Ramos (cell line): ENCODE results near the gene KIAA0930.

Experiments used
- in situ Hi-C: fragments of 300-500 bp; cut with MboI; formaldehyde crosslinking; loops from one replicate; pipeline ENCODE4 v1.14.3; 2022; ENCODE audit warnings: low sequenced_read_pairs; ENCODE audit not compliant: unreplicated experiment

Gene KIAA0930

DNA sequence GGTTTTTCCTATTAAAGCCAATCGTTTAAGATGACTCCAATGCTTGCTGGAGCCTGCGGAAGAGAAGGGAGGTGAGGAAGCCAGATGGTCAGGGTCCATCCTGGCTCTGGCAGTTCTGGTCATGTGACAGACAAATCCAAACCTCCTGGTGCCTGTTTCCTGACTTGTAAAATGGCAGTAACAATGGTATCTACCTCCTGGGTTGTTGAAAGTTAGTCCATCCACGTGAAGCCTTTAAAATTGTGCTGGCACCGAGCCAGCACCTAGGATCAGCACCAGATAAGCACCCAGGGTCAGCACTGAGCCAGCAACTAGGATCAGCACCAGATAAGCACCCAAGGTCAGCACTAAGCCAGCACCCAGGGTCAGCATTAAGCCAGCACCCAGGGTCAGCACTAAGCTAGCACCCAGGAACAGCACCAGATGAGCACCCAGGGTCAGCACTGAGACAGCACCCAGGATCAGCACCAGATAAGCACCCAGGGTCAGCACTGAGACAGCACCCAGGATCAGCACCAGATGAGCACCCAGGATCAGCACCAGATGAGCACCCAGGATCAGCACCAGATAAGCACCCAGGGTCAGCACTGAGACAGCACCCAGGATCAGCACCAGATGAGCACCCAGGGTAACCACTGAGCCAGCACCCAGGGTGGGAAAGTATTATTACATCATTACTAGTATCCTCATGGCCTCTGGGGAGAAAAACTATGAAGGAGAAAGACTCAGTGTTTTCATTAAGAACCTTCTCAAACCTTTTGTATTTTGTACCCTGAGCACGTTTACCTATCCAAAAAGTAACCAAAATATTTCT lies 17.2 kb downstream of the KIAA0930 start:
- in situ Hi-C loops: no loop called here

DNA sequence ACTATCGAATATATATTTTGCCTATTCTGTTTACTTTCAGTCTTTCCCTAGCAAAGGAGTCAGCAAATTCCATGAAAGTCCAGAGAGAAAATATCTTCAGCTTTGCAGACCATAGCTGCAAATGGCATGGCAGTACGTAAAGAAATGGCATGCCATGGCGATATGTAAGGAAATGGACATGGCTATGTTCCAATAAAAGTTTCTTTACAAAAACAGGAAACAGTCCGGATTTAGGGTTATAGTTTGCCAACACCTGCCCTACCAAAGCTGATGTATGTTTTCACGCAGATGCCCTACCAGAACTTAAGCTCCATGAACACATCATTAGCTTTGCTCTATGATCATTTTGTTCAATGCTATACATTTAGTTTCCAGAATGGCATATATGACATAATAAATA lies 19.5 kb downstream of the KIAA0930 start:
- in situ Hi-C loops: no loop called here

DNA sequence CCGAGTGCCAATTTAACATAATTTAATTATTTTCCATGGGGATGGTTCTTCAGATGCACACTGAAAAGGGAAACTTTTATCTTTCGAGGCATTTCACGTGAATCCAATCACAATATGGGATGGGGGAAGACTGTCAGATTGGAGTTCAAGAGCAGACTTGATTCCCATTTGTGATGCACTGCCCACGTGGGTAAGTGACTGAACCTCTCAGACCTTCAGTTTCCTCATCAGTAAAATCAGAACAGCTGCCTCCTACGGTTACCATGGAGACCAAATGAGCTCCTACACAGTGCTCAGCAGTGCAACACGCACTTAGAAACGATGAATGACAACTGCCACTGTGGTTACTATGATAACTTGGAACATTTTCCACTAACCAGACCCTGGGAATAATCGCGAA lies 21.7 kb downstream of the KIAA0930 start:
- in situ Hi-C loops: no loop called here

DNA sequence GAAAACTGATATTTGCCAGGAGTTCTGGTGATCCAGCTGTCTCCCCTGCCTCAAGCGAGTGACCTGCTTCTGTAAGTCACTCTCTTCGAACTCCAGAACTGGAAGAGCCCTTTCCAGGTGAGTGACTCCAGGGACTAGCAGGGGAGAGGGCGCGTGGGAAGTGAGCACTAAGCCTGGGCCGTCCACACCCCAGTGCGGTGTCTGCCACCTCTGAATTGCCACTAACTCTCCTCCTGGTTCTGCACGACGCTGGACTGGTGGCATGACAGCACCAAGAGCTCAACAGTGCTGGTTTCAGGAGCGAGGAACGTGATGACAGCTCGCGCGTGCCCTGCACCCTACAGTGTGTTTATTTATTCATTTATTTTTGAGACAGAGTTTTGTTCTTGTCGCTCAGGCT lies 22.9 kb downstream of the KIAA0930 start:
- in situ Hi-C loops: no loop called here

DNA sequence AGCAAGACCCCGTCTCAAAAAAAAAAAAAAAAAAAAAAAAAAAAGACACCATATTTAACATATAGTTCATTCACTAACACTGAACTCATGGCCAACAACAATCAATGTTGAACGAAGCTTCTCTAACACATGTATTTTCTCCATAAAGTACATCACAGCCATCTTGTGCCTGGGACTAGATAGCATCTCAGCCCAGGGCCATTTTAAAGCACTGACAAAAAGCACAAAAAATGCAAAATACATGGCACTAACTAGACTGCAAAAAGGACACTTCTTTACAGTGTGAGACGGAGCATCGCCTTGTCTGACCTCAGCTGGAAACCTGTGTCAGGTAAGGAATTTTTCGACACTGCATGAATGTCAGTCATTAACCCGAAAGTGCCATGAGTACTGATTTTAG lies 23.3 kb downstream of the KIAA0930 start:
- in situ Hi-C loops: no loop called here

DNA sequence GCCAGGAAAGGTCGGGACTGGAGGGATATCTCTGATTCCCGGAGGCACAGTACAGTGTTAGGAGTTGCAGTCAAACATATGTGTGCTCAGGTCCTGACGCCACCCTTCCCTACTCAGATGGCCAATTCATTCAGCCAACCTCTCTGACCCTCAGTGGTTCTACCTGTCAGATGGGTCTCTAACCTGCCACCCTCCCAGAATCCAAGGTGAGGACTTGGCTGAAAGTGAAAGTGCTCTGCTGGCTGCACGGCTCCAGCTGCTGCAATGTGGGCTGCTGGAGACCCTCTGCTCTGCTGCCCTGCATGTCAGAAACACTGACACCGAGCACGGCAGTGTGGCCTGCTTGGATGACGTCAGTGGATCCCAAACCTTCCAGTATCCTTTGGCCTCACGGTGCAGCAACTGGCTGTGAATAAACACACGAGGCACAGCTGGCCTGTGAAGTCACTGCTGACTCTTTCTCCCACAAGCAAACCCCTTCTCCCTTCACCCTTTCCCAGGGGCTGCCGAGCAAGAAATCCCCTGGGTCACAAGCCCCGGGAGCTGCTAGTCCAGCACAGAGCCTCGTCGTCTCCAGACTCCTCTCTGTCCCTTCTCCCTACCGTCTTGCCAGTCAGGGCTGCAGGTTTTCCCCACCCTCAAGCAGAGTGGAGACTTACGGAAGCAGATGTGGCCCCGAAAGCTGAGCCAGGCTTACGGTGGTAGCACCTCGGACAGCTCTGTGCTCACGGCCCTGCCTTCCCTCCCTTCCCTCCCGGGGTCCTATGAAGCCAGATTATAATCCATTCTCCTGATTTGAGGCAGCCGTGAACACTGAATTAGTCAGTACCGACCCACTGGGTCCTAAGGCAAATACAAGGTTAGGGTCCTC lies 24.3 kb downstream of the KIAA0930 start:
- in situ Hi-C loops: no loop called here

DNA sequence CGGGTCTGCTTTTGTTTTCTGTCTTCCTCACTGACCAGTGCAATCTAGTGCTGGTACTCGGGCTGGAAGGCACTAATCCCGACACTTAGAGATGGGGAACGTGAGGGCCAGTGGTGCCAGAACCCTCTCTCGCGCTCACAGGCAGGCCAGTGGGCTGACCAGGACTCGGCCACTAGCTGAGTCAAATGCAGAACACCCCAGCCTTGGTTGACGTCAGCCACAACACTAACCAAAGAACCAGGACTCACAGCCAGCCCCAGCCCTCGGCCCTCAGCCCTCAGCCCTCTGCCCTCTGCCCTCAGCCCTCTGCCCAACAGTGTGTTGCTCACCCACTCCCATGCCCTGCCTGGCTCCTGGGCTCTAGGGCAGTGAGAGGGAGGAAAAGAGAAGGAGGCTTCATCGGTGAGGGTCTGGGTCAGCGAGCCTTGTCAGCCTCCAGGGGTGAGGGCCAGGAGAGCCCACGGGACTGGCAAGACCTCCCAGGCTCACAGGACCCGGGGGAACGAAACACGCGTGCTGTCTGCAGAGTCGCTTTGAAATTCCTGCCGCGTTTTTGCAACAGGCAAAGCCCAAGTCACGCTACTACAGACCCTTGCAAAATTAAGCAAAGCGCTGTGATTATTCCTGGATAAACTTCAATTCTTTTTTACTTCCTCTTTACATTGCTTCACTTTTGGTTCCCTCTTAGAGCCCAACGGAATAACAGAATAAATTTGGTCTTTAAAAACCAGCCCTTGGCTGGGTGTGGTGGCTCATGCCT lies 27.5 kb downstream of the KIAA0930 start:
- in situ Hi-C loops: no loop called here

DNA sequence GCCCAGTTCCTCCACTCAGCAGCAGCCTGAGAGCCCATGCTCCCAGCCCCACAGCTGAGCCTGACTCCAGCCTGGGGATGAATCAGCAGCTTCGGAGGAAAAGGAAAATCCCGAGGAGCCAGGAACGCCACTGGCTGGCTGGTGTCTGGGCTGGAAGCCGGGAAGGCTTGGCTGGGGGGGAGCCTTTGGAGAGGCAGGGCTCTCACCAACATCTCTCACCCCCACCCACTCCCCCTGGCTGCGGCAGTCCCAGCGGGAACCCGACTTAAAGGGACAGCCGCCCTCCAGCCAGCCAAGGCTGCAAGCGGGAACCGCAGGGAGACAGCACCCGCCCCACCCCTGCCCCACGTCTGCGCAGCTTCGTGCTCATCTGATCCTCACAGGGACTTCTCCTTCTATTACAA lies 28.4 kb downstream of the KIAA0930 start:
- in situ Hi-C loops: no loop called here

DNA sequence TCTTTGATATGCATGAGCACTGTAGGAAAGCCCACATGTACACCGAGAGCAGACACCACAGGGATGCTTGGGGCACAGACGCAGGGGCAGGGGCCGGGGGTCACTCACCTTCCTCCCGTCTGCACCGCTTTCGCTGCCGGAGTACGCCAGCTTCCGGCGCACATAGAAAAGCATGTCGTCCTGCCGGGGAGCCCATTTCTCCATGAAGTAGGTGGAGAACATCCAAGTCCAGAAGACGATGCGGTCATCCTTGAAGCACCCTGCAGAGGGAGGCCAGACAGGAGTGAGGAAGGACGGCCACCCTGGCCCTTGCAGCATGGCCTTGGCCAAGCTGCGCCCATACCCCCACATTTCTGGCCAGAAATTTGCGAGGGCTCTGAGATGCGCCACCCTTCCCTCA lies 28.8 kb downstream of the KIAA0930 start:
- in situ Hi-C loops: no loop called here

DNA sequence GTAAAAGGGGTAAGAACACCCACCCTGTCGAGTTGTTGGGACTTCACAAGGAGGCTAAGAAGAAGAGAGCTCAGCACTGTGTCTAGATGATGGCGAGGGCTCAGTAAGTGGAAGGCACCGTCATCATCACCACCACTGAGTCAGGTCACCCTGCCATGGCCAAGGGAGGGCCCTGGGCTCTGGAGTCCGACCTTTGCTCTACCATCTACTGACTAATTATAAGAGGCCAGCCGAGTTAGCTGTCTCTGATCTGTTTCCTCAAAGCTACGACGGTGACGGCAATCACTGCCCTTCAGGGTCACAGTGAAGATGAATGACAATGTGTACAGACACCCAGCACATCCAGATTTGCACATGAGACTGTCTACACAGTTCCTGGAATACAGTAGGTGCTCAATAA lies 29.3 kb downstream of the KIAA0930 start:
- in situ Hi-C loops: no loop called here

DNA sequence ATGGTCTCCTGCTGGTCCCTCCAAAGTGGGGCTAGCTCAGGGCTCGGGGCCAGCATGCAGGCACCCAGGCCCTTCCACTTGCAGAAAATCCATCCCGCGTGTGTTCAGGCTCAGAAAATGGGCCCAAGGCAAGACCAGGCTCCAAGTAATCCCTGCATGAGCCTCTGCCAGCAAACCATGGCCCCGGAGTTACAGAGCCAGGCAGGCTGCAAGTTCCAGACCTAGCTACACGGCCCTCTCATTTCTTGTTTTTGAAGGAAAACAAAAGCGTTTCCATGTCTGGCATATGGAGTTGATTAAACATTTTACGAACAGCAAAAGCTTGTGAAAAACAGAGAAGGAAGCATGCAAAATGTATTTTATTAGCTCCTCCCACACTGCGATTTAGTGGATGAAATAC lies 29.7 kb downstream of the KIAA0930 start:
- in situ Hi-C loops: no loop called here

DNA sequence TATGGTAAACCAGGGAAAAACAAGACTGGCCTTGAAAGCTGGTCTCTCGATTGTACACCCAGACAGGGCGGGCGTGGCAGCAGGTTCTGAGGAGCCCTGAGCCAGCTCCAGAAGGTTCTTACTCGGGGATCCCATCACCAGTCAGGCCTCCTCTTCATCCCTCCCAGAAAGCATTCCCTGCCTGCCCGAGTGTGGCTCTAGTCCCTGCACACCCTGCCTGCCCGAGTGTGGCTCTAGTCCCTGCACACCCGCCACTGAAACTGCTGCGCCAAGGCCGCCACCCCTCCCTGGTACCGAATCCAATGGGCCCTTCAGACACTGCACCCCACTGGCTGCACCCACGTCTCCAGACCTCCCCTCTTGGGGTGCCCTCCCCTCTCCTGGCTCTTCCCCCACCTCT lies 30.1 kb downstream of the KIAA0930 start:
- in situ Hi-C loops: no loop called here

DNA sequence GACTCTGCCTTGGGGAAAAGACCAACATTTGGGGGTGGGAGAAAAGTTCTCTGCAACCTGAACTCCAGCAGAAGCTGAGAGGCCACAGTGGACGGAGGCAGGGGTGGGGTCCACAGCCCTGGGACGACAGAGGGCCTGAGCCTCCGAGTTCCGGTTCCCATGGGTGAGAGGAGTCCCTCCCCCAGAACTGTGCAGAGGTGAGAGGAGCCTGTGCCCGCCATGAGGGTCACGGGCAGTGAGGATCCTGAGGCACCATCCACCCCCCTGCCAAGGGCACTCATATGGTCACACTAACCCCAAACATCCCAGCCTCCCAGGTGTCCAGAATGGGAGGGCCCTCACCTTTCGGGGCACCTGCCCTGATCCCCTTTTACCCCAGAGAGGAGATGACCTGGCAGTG lies 30.5 kb downstream of the KIAA0930 start:
- in situ Hi-C loops: no loop called here

DNA sequence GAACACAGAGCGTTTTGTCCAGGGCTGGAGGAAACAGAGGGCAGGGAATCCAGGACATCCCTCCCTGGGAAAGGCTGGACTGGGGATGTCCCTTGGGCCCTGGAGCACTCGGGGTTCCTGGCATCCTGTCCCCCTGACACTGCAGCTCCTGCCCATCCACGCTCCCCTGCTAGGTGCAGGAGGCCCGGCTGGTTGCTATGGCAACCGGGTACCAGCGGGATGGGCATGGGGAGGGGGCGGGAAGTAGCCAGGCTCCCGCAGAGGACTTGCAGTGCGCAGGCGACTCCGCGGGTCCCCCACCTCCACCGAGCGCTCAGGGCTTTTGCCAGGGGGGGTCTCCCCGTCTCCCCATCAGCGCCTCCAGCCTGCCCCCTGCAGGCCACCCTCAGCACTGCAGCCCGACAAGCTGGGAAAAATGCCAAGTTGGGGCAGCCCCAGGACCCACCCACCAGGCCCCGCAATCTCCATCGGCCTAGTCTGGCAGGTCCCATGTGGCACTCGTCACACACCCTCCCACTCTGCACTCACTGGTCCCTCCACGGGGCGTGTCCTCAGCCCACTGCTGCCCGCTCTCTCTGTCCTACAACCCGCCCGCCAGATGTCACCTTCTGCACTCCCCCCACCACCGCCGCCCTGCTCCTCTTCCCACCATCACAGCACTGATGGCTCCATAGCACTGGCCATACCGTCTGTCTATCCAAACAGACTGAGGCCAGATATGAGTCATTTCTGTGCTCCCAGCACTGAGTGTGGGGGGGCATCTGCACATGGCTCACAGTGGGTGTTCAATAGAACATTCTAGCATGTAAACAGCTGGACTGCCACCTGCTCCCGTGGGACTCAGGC lies 31.5 kb downstream of the KIAA0930 start:
- in situ Hi-C loops: no loop called here

DNA sequence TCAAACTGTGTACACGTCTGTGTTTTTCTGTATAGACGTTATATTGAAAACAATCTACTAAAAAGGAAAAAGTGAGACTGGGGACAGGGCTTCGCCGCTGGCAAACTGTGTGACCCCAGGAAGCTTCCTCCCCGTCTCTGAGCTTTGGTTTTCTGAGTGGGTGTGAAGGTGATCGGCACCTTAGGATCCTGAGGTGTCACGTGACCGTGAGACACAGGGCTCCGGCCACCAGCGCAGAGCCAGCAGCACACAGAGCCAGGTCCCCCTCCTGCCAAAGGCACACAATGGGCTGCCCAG lies 32.0 kb downstream of the KIAA0930 start:
- in situ Hi-C loops: no loop called here

DNA sequence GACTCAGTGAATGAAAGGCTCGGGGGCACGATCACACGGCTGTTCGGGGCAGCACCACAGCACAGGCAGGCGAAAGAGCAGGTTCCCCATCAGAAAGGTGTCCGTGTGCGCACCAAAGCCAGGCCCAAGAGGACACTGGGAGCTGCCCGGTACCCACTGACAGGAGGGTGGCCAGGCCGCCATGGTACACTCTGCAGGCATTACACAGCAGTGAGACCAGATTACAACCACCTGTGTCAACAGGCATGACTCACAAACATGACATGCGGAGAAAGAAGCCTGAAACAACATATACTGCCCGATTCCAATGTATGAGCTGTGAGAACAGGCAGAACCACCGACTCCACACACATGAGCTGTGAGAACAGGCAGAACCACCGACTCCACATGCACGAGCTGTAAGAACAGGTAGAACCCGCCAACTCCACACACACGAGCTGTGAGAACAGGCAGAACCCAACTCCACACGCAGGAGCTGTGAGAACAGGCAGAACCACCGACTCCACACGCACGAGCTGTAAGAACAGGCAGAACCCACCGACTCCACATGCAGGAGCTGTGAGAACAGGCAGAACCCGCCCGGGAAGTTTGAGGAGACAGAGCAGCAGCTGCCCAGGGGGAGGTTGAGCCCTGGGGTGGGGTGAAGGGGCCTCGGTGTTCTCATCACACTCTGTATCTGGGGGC lies 32.6 kb downstream of the KIAA0930 start:
- in situ Hi-C loops: no loop called here

DNA sequence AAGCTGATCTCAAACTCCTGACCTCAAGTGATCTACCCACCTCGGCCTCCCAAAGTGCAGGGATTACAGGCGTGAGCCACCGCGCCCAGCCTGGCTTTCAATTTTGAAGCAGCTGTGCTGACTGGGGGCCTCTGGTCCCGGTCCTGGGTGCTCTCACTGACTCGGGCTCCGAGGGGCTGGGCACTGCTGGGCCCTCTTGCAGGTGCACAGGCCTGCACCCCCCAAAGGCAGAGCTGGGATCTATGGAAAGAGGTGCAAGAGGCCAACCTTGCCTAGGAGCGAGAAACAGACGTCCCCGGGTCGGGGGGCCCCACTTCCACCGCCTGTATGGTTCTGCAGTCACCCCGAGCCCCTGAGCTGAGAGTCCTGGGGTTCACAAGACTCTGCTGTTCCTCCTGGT lies 33.2 kb downstream of the KIAA0930 start:
- in situ Hi-C loops: no loop called here

DNA sequence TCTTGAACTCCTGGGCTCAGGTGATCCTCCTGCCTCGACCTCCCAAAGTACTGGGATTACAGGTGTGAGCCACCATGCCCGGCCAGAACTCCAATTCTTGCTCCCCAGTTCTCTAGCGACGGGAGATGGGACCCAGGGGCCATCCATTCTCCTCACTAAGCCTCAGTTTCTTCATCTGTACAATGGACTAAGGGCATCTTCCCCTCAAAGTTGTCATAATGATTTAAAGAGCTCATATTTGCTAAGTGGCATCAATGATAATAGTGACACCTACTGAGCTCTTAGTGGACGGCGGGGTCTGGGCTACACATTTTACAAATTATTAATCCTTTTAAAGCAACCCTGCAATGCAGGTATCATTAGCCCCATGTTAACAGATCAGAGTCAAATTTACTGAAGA lies 34.5 kb downstream of the KIAA0930 start:
- in situ Hi-C loops: no loop called here

DNA sequence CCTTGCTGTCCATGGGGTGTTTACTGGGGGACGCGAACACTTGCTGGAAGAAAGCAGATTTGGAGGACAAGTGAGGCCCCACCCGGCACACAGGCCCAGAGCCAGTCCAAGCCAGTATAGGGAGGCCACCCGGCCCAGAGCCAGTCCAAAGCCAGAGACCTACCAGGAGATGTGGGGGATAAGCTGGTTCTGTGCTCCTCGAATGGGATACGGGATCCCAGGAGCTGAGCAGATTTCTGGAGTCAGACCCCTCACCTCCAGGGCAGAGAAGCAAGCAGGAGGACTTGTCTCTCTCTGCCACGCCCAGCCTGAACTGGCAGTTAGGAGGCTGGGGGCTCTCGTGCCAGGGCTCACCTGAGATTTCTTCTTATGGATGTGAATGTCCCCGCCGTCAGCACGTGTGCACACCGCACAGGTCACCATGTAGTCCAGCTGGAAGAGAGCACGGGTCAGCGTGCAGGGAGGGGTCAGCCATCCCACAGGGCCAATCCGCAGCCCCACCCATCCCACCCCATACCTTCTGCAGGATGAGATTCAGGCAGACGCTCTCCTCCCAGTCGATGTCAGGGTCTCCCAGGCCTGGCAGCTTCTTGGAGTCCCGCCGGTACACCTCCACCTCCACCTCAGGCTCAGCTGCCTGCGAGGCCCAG lies 35.3 kb downstream of the KIAA0930 start:
- in situ Hi-C loops: no loop called here
